ENCODE data around the gene NEK4.

NEK4 gene

GRCh38 chr3:52810923-52811322 lies 40.2 kb upstream of the NEK4 start:
- H4K91ac ChIP-seq (ENCODE audit: low read depth, low read length) = no peak overlapping the region
- H3K36me3 ChIP-seq (ENCODE audit: control insufficient read depth in 1 of 2, insufficient read depth in 2 of 2, low read length in 2 of 2) = no peaks in the 10 kb centered on the region
- H3K27ac ChIP-seq (ENCODE audit: low read depth, low read length) = no peak overlapping the region
- peaks cover 6% of the 10 kb centered on the region for H3K9me3 ChIP-seq (ENCODE audit: insufficient read depth, low read depth, low read length)
- no peak overlapping the region for H3K9ac ChIP-seq (ENCODE audit: low read length)
- H3K4me2 ChIP-seq (ENCODE audit: low read length) = no peak overlapping the region
- no peak overlapping the region for H3K4me3 ChIP-seq (ENCODE audit: low read depth, low read length)
- no peak overlapping the region for H2BK120ac ChIP-seq (ENCODE audit: insufficient read depth, low read length, poor library complexity)
- H2AFZ ChIP-seq (ENCODE audit: insufficient read depth, low read length, poor library complexity) = no peak overlapping the region
- no peak overlapping the region for H2BK5ac ChIP-seq (ENCODE audit: low read depth, low read length, poor library complexity)
- no peak overlapping the region for H4K8ac ChIP-seq (ENCODE audit: low read depth, low read length)
- H3K18ac ChIP-seq (ENCODE audit: low read length) = no peak overlapping the region
- no peaks in the 10 kb centered on the region for H3K27me3 ChIP-seq (ENCODE audit: insufficient read depth, low read length)
- no peak overlapping the region for H2BK12ac ChIP-seq (ENCODE audit: low read length)
- no peaks in the 10 kb centered on the region for H3K79me2 ChIP-seq (ENCODE audit: control insufficient read depth, insufficient read depth, low read length, poor library complexity)
- H2AK5ac ChIP-seq (ENCODE audit: low read length) = no peak overlapping the region
- no peak overlapping the region for H3K23ac ChIP-seq (ENCODE audit: low read length)
- DNase-seq = no peak
- H3K4me1 ChIP-seq (ENCODE audit: control insufficient read depth in 1 of 2, insufficient read depth in 2 of 2, low read length in 2 of 2) = no peaks in the 10 kb centered on the region
- WGBS (ENCODE audit: extremely low coverage, insufficient coverage, insufficient read length) = no CpG with 5 or more reads among the region's 11 CpGs
- H4K12ac ChIP-seq (ENCODE audit: low read depth, low read length) = no peak overlapping the region
- no peaks in the 10 kb centered on the region for H3K79me1 ChIP-seq (ENCODE audit: low read length)
- no peak overlapping the region for H3K4ac ChIP-seq (ENCODE audit: low read depth, low read length)
- H3K14ac ChIP-seq (ENCODE audit: low read length) = no peak overlapping the region

- no peak for DNase-seq
- Histone ChIP-seq H3K27ac (ENCODE audit: low read depth, low read length) (no peak overlapping the region), H2BK120ac (ENCODE audit: insufficient read depth, low read length, poor library complexity) (no peak overlapping the region), H3K4me2 (ENCODE audit: low read length) (no peak overlapping the region), H3K9me3 (ENCODE audit: insufficient read depth, low read depth, low read length) (peaks cover 6% of the 10 kb centered on the region), H2BK12ac (ENCODE audit: low read length) (no peak overlapping the region), H3K4ac (ENCODE audit: low read depth, low read length) (no peak overlapping the region), H3K4me3 (ENCODE audit: low read depth, low read length) (peak overlapping the region; percentile 15), H3K4me1 (ENCODE audit: control insufficient read depth in 1 of 2, insufficient read depth in 2 of 2, low read length in 2 of 2) (no peaks in the 10 kb centered on the region), H3K79me1 (ENCODE audit: low read length) (no peaks in the 10 kb centered on the region), H3K9ac (ENCODE audit: low read length) (no peak overlapping the region), H4K12ac (ENCODE audit: low read depth, low read length) (no peak overlapping the region), H4K8ac (ENCODE audit: low read depth, low read length) (no peak overlapping the region), H3K79me2 (ENCODE audit: control insufficient read depth, insufficient read depth, low read length, poor library complexity) (no peaks in the 10 kb centered on the region), H2AFZ (ENCODE audit: insufficient read depth, low read length, poor library complexity) (no peak overlapping the region), H3K27me3 (ENCODE audit: insufficient read depth, low read length) (no peaks in the 10 kb centered on the region), H2BK5ac (ENCODE audit: low read depth, low read length, poor library complexity) (no peak overlapping the region), H3K18ac (ENCODE audit: low read length) (no peak overlapping the region), H4K91ac (ENCODE audit: low read depth, low read length) (no peak overlapping the region), H3K36me3 (ENCODE audit: control insufficient read depth in 1 of 2, insufficient read depth in 2 of 2, low read length in 2 of 2) (no peaks in the 10 kb centered on the region), H2AK5ac (ENCODE audit: low read length) (no peak overlapping the region), H3K23ac (ENCODE audit: low read length) (no peak overlapping the region), H3K14ac (ENCODE audit: low read length) (no peak overlapping the region)
- WGBS (ENCODE audit: extremely low coverage, insufficient coverage, insufficient read length) = no CpG with 5 or more reads among the region's 7 CpGs
Observed at GRCh38 chr3:52809662-52810377, 39.1 kb upstream of the NEK4 start.

- Histone ChIP-seq H3K9me3 (ENCODE audit: insufficient read depth, low read depth, low read length) (peaks cover 6% of the 10 kb centered on the region), H4K12ac (ENCODE audit: low read depth, low read length) (no peak overlapping the region), H3K14ac (ENCODE audit: low read length) (no peak overlapping the region), H3K79me2 (ENCODE audit: control insufficient read depth, insufficient read depth, low read length, poor library complexity) (no peaks in the 10 kb centered on the region), H3K9ac (ENCODE audit: low read length) (no peak overlapping the region), H2AK5ac (ENCODE audit: low read length) (no peak overlapping the region), H3K27ac (ENCODE audit: low read depth, low read length) (no peak overlapping the region), H3K4me3 (ENCODE audit: low read depth, low read length) (no peak overlapping the region), H3K79me1 (ENCODE audit: low read length) (no peaks in the 10 kb centered on the region), H3K4me2 (ENCODE audit: low read length) (no peak overlapping the region), H3K18ac (ENCODE audit: low read length) (no peak overlapping the region), H2BK120ac (ENCODE audit: insufficient read depth, low read length, poor library complexity) (no peak overlapping the region), H4K8ac (ENCODE audit: low read depth, low read length) (no peak overlapping the region), H4K91ac (ENCODE audit: low read depth, low read length) (no peak overlapping the region), H3K36me3 (ENCODE audit: control insufficient read depth in 1 of 2, insufficient read depth in 2 of 2, low read length in 2 of 2) (no peaks in the 10 kb centered on the region), H3K23ac (ENCODE audit: low read length) (no peak overlapping the region), H3K4ac (ENCODE audit: low read depth, low read length) (no peak overlapping the region), H2BK12ac (ENCODE audit: low read length) (no peak overlapping the region), H3K27me3 (ENCODE audit: insufficient read depth, low read length) (no peaks in the 10 kb centered on the region), H3K4me1 (ENCODE audit: control insufficient read depth in 1 of 2, insufficient read depth in 2 of 2, low read length in 2 of 2) (no peaks in the 10 kb centered on the region), H2BK5ac (ENCODE audit: low read depth, low read length, poor library complexity) (no peak overlapping the region), H2AFZ (ENCODE audit: insufficient read depth, low read length, poor library complexity) (no peak overlapping the region)
- WGBS (ENCODE audit: extremely low coverage, insufficient coverage, insufficient read length) = 100% methylated on average over 1 of the region's 2 CpGs
- DNase-seq = no peak
Observed at GRCh38 chr3:52809149-52809548, 38.4 kb upstream of the NEK4 start.

- Histone ChIP-seq H2AK5ac (ENCODE audit: low read length) (no peak overlapping the region), H3K4me2 (ENCODE audit: low read length) (no peak overlapping the region), H4K8ac (ENCODE audit: low read depth, low read length) (no peak overlapping the region), H2AFZ (ENCODE audit: insufficient read depth, low read length, poor library complexity) (no peak overlapping the region), H3K27me3 (ENCODE audit: insufficient read depth, low read length) (no peaks in the 10 kb centered on the region), H3K18ac (ENCODE audit: low read length) (no peak overlapping the region), H3K4me1 (ENCODE audit: control insufficient read depth in 1 of 2, insufficient read depth in 2 of 2, low read length in 2 of 2) (no peaks in the 10 kb centered on the region), H3K79me1 (ENCODE audit: low read length) (no peaks in the 10 kb centered on the region), H4K12ac (ENCODE audit: low read depth, low read length) (no peak overlapping the region), H4K91ac (ENCODE audit: low read depth, low read length) (no peak overlapping the region), H3K4ac (ENCODE audit: low read depth, low read length) (no peak overlapping the region), H3K36me3 (ENCODE audit: control insufficient read depth in 1 of 2, insufficient read depth in 2 of 2, low read length in 2 of 2) (no peaks in the 10 kb centered on the region), H3K27ac (ENCODE audit: low read depth, low read length) (no peak overlapping the region), H3K9me3 (ENCODE audit: insufficient read depth, low read depth, low read length) (peaks cover 4% of the 10 kb centered on the region), H3K79me2 (ENCODE audit: control insufficient read depth, insufficient read depth, low read length, poor library complexity) (no peaks in the 10 kb centered on the region), H3K9ac (ENCODE audit: low read length) (no peak overlapping the region), H2BK120ac (ENCODE audit: insufficient read depth, low read length, poor library complexity) (no peak overlapping the region), H2BK5ac (ENCODE audit: low read depth, low read length, poor library complexity) (no peak overlapping the region), H3K23ac (ENCODE audit: low read length) (no peak overlapping the region), H2BK12ac (ENCODE audit: low read length) (no peak overlapping the region), H3K4me3 (ENCODE audit: low read depth, low read length) (no peak overlapping the region), H3K14ac (ENCODE audit: low read length) (no peak overlapping the region)
- no peak for DNase-seq
- WGBS (ENCODE audit: extremely low coverage, insufficient coverage, insufficient read length) = no CpG with 5 or more reads among the region's 19 CpGs
Observed at GRCh38 chr3:52805270-52806039, 34.7 kb upstream of the NEK4 start.
